RWPE1 (cell line): ENCODE measurements around the gene ARF4.
A peak's percentile ranks its signal among the peaks of the same experiment; 100 is the strongest.

ENCODE experiments used
- CTCF ChIA-PET: fragments of 350-600 bp; sonication (Branson Sonifier 250); formaldehyde crosslinking; extraction: SDS; loops from one replicate; lab custom pipeline; 2021; lab: Yijun Ruan, JAX
- POLR2A ChIA-PET: fragments of 400-600 bp; formaldehyde crosslinking; extraction: SDS; loops from one replicate; lab custom pipeline; 2020; ENCODE audit warnings: antibody characterized with exemption; ENCODE audit not compliant: low non-redundant PET; lab: Yijun Ruan, JAX
- DNase-seq: peaks from one replicate; pipeline ENCODE4 v3.0.0; 2012; ENCODE audit warnings: low spot score
- H3K27ac ChIP-seq: fragments of 450-650 bp; 2 replicates; pipeline ENCODE4 v1.5.1; 2017
- TF ChIP-seq, protein P1 (sequence below): fragments of 450-650 bp; conservative IDR thresholded peaks from 2 replicates; pipeline ENCODE4 v1.5.1; 2017; ENCODE audit warnings: low read depth, mild to moderate bottlenecking

Gene ARF4

DNA sequence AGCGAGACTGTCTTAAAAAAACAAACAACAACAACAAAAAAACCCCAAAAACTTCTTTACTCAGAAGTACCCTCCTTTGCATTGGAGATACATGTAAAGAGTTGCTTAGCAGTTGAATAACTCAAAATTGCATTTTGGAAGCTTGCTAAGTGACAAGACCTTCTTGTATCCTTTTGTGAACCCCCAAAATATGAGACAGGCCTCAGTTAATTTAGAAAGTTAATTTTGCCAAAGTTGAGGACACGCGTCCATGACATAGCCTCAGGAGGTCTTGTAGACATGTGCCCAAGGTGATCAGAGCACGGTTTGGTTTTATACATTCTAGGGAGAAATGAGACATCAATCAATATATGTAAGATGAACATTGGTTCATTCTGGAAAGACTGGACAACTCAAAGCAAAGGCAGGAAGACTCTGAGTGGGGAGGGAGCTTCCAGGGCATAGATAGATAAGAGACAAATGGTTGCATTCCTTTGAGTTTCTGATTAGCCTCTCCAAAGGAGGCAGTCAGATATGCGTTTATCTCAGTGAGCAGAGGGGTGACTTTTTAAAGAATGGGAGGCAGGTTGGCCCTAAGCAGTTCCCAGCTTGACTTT is 1.7 kb upstream of the ARF4 start:
- ChIA-PET CTCF (interaction anchor here (0.7 kb wide), 1 partner anchor 707 kb away, joined by 3 read pairs; the partner anchor contains the start of genes HTD2 and RPP14), POLR2A (no interaction called here)
- TF ChIP-seq, protein P1, sequence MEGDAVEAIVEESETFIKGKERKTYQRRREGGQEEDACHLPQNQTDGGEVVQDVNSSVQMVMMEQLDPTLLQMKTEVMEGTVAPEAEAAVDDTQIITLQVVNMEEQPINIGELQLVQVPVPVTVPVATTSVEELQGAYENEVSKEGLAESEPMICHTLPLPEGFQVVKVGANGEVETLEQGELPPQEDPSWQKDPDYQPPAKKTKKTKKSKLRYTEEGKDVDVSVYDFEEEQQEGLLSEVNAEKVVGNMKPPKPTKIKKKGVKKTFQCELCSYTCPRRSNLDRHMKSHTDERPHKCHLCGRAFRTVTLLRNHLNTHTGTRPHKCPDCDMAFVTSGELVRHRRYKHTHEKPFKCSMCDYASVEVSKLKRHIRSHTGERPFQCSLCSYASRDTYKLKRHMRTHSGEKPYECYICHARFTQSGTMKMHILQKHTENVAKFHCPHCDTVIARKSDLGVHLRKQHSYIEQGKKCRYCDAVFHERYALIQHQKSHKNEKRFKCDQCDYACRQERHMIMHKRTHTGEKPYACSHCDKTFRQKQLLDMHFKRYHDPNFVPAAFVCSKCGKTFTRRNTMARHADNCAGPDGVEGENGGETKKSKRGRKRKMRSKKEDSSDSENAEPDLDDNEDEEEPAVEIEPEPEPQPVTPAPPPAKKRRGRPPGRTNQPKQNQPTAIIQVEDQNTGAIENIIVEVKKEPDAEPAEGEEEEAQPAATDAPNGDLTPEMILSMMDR: no peak
- no peak for DNase-seq
- H3K27ac ChIP-seq: peak overlapping the region; percentile 98

DNA sequence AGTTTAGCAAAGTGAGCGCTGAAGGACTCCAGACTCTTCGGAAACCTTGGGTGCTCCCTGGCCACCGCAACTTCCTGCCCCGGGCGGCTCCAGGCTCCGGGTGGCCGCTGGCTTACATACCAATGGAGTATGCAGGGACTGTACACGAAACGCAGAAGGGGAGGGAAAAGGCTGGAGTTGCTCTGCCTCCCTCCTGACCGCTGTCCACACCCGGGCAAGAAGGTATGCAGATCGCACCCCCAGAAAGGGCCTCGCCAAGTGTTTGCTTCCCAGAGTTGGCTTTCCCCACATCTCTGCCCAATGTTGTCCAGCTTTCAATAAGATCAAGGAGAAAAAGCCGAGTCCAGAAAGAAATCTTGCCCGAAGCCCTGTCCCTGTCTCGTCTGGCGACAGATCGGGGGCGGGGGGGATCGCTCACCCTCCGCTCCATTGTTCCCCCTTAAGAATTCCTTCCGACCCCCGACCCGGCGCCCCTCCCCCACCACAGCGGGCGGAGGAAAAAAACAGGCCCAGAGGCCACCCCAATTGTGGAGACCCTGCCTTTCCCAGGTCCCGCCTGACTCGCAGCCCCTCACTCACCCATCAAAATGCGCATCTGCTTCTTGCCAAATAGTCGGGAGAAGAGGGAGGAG is 533 bp downstream of the ARF4 start:
- CTCF ChIA-PET: interaction anchor here (0.7 kb wide), 1 partner anchor 147 kb away, joined by 3 read pairs; no protein-coding TSS in a partner anchor
- peak; percentile 63 for DNase-seq
- POLR2A ChIA-PET: no interaction called here
- TF ChIP-seq, protein P1: no peak
- H3K27ac ChIP-seq: peak overlapping the region; percentile 98

DNA sequence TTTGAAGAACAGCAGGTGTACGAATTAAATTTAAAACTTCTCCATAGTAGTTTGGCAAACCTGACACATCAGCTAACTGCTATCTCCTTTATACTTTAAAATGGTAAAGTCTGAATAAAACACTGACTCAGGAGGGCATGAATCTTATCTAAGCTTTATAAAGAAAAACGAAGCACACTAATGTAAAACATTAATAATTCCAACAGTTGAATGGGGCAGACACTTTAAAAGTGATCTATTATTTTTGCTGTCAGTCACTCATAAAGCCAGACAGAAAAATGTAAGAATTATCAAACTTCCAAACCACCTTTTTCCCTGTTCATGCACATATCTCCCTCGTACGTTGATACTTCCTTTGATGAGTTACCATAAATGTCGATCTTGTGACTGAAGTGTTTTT is 2.6 kb downstream of the ARF4 start:
- ChIA-PET CTCF (no interaction called here), POLR2A (no interaction called here)
- TF ChIP-seq, protein P1: no peak
- no peak for DNase-seq
- no peak overlapping the region for H3K27ac ChIP-seq

DNA sequence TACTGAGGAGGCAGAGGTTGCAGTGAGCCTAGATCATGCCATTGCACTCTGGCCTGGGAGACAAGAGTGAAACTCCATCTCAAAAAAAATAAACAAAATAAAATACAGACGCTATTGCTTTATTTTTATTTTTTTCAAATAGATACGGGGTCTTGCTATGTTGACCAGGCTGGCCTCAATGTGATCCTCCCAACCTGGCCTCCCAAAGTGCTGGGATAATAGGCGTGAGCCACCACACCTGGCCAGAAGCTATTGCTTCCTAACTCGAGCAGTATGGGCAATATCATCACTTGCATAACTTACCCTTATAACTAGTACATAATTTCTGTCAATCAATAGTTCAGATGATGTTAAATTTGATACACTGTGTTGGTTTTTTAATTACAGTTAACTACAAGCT is 3.0 kb downstream of the ARF4 start:
- no peak for DNase-seq
- H3K27ac ChIP-seq: peak overlapping the region; percentile 16; the same call in 1 of the 2 replicates
- ChIA-PET POLR2A (no interaction called here), CTCF (no interaction called here)
- TF ChIP-seq, protein P1: no peak

DNA sequence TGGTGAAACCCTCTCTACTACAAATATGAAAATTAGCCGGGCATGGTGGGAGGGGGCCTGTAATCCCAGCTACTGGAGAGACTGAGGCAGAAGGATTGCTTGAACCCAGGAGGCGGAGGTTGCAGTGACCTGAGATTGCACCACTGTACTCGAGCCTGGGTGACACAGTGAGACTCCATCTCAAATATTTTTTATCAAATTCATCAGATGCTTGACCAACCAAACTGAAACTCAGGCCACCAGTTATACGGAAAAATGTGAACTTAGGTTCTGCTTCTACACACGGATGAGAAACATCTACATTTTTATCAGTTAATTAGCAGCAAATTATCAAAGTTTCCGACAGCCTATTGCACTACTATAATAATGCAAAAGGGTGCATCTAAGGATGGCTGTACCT is 4.8 kb downstream of the ARF4 start:
- H3K27ac ChIP-seq: no peak overlapping the region
- ChIA-PET CTCF (no interaction called here), POLR2A (no interaction called here)

DNA sequence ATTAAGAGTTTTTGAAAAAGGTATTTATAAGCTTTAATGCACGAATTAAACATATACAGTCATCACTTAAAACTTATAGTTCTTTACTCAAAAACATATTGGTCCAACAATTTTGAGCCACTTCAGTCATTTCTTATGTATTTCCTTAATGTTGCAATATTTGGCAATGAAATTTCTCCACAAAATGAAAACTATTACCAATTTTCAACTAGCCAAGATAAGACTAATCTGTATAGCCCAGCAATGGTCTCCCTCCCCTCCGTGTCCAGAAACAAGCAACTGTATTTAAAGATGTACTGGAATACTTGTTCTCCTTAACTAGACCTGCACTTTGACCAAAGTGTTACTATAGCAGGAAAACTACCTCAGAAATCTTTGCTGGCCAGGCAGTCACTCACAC is 9.2 kb downstream of the ARF4 start:
- TF ChIP-seq, protein P1: no peak
- ChIA-PET CTCF (no interaction called here), POLR2A (no interaction called here)
- no peak overlapping the region for H3K27ac ChIP-seq
- DNase-seq: no peak

More for the DNA sequence above, 4.8 kb downstream of the ARF4 start:
- TF ChIP-seq, protein P1: no peak
- no peak for DNase-seq
